ENCODE measurements around the gene NT5DC3. TPM values are rescaled to one million over a fixed set of nuclear protein-coding genes. Genes with fewer than 3 reads are reported as not detected.

NT5DC3 gene
- total and polyA plus RNA-seq, 3 donors from 2014 or later, result 5.7 to 25.4 (median 16.1) TPM

DNA sequence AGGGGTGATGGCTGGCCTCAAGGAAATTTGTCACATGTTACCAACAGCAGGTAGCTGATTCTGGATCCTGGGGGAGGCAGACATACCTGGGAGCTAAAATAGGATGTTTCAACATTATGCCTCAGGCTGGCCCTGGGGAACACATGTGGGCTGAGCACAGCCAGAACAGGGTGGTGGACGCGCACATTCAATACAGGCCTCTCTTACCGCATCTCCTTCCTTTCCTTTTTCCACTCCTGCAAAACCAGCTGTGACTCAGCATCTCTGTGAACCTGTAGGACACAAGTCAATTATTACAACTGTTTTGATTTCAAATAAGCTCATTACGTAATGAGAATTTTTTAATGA is 61.0 kb downstream of the NT5DC3 start:
- Histone ChIP-seq H3K4me3 (no peak overlapping the region), H3K27me3 (no peaks in the 10 kb centered on the region), H3K4me1 (no peaks in the 10 kb centered on the region), H3K9me3 (no peaks in the 10 kb centered on the region), H3K36me3 (ENCODE audit: low read depth, missing control alignments) (no peaks in the 10 kb centered on the region), H3K27ac (no peak overlapping the region)
- intact Hi-C loops (cut with DNase I; ENCODE audit: low total_unique reads), result no loop called here
- no peak for DNase-seq
- TF ChIP-seq, protein P1, sequence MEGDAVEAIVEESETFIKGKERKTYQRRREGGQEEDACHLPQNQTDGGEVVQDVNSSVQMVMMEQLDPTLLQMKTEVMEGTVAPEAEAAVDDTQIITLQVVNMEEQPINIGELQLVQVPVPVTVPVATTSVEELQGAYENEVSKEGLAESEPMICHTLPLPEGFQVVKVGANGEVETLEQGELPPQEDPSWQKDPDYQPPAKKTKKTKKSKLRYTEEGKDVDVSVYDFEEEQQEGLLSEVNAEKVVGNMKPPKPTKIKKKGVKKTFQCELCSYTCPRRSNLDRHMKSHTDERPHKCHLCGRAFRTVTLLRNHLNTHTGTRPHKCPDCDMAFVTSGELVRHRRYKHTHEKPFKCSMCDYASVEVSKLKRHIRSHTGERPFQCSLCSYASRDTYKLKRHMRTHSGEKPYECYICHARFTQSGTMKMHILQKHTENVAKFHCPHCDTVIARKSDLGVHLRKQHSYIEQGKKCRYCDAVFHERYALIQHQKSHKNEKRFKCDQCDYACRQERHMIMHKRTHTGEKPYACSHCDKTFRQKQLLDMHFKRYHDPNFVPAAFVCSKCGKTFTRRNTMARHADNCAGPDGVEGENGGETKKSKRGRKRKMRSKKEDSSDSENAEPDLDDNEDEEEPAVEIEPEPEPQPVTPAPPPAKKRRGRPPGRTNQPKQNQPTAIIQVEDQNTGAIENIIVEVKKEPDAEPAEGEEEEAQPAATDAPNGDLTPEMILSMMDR (IDR thresholded peaks at IDR 0.05), result no peak
- TF ChIP-seq POLR2A (IDR thresholded peaks at IDR 0.05), result no peak
- WGBS, 2 donors, result 91 to 98% methylated on average over 4 of the region's 4 CpGs

DNA sequence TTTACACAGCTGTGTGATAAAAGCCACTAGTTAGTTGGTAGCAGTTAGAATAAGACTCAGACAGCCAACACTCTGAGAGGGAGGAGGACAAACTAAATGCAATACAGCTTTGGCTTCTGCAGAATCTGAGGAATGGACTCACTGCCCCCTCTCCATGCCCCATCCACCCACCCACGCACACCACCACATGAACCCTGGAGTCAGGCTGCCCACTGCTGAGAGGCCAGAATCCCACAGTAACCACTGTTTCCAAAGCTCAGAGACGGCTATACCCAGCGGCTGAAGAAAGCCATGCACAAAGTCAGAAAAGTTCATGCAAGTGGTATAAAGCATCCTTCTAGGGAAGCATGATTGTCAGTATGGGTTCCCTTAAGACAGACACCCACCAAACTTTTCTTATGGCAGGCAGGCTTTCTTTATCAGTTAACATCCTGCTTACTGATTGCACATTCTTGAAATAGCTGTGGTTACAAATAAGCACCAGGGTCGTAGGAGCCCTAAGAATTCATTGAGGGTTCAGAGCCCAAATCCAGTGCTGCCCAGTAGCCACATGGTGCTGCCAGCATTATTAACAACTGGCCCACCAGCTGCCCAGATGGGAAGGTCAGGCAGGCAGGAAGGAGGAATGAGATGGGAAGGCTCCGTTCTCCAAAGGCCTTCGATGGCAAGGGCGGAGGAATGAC is 61.5 kb downstream of the NT5DC3 start:
- H3K36me3 ChIP-seq (ENCODE audit: low read depth, missing control alignments), result no peaks in the 10 kb centered on the region
- no peaks in the 10 kb centered on the region for H3K27me3 ChIP-seq
- 83 to 85% methylated on average over 7 of the region's 7 CpGs for WGBS, 2 donors
- no peaks in the 10 kb centered on the region for H3K4me1 ChIP-seq
- H3K27ac ChIP-seq, result no peak overlapping the region
- no peak for DNase-seq
- H3K4me3 ChIP-seq, result no peak overlapping the region
- H3K9me3 ChIP-seq, result no peaks in the 10 kb centered on the region
- intact Hi-C loops (cut with DNase I; ENCODE audit: low total_unique reads), result no loop called here
- TF ChIP-seq, protein P1 (IDR thresholded peaks at IDR 0.05), result no peak
- no peak for TF ChIP-seq POLR2A (IDR thresholded peaks at IDR 0.05)

DNA sequence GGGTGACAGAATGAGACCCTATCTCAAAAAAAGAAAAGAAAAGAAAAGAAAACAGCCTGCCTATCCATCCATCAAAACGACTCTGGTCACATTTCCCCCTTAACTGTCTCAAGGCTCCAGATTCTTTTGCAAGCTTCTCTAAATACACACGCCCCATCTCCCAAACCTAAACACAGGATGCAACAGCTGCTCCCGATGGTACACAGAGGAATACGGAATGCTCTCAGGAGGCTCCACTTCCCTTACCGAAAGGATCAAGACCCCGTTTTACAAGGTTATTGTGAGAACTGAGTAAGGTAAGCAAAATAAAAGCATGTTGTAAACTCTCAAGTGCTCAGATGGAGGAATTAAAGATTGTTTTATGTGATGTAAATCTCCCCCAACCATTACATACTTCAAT is 62.3 kb downstream of the NT5DC3 start:
- H3K27ac ChIP-seq, result no peak overlapping the region
- no peaks in the 10 kb centered on the region for H3K36me3 ChIP-seq (ENCODE audit: low read depth, missing control alignments)
- intact Hi-C loops (cut with DNase I; ENCODE audit: low total_unique reads), result no loop called here
- no peak for DNase-seq
- no peaks in the 10 kb centered on the region for H3K4me1 ChIP-seq
- no peaks in the 10 kb centered on the region for H3K27me3 ChIP-seq
- H3K9me3 ChIP-seq, result no peaks in the 10 kb centered on the region
- 80 to 91% methylated on average over 6 of the region's 6 CpGs for WGBS, 2 donors
- no peak overlapping the region for H3K4me3 ChIP-seq
- TF ChIP-seq POLR2A (IDR thresholded peaks at IDR 0.05), result no peak
- TF ChIP-seq, protein P1 (IDR thresholded peaks at IDR 0.05), result no peak

DNA sequence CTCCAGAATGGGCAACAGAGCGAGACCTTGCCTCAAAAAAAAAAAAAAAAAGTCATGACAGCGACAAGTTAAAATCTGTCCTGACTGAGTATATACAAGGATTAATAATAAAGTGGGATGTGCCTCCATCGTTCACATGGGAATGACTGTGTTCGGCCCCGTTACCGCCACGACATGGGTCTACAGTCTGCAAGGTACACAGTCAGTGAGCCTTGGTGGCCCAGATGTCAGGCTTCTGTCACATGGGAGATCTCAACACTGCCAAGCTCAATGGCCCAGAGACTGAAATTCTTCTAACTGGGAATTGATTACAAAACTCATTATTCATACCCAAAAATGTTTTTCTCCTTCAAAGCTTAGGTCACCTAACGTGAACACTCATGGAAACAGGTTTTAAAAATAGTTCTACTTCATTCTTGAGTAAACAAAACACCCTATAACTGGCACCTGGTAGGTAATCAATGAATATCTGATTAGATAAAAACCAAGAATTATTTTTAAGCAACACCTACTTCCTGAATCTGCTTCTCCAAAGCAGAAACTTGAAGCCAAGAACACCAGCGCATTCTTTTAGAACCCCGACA is 66.0 kb downstream of the NT5DC3 start:
- WGBS, 2 donors, result 89 to 95% methylated on average over 10 of the region's 10 CpGs
- intact Hi-C loops (cut with DNase I; ENCODE audit: low total_unique reads), result no loop called here
- no peak overlapping the region for H3K4me3 ChIP-seq
- DNase-seq, result no peak
- no peaks in the 10 kb centered on the region for H3K36me3 ChIP-seq (ENCODE audit: low read depth, missing control alignments)
- no peaks in the 10 kb centered on the region for H3K27me3 ChIP-seq
- no peaks in the 10 kb centered on the region for H3K9me3 ChIP-seq
- H3K4me1 ChIP-seq, result peaks cover 4% of the 10 kb centered on the region
- no peak overlapping the region for H3K27ac ChIP-seq
- TF ChIP-seq, protein P1 (IDR thresholded peaks at IDR 0.05), result no peak
- no peak for TF ChIP-seq POLR2A (IDR thresholded peaks at IDR 0.05)

Data from testis (tissue), 3 donors.